GM10266 (cell line): ENCODE measurements around the gene MYO19.

Source experiments
- DNase-seq: peaks from one replicate; pipeline ENCODE4 v3.0.0; 2012; ENCODE audit errors: extremely low spot score
- CTCF ChIP-seq: IDR thresholded peaks from 2 replicates; pipeline ENCODE4 v1.5.1; 2012; ENCODE audit warnings: mild to moderate bottlenecking, low read depth; ENCODE audit not compliant: control insufficient read depth, insufficient read depth; ENCODE audit errors: missing control alignments

MYO19 gene

GRCh38 chr17:36498560-36499300, 35.9 kb downstream of the MYO19 start:
- TF ChIP-seq CTCF, result no peak
- no peak for DNase-seq

- no peak for DNase-seq
Measured at GRCh38 chr17:36498155-36498554, 36.5 kb downstream of the MYO19 start.

GRCh38 chr17:36496018-36496789, 38.5 kb downstream of the MYO19 start:
- DNase-seq, result no peak

More at GRCh38 chr17:36498155-36498554, 36.5 kb downstream of the MYO19 start:
- no peak for TF ChIP-seq CTCF

GRCh38 chr17:36495076-36495578, 39.5 kb downstream of the MYO19 start:
- no peak for DNase-seq
- TF ChIP-seq CTCF, result no peak

More at GRCh38 chr17:36496018-36496789, 38.5 kb downstream of the MYO19 start:
- no peak for TF ChIP-seq CTCF

GRCh38 chr17:36494674-36495073, 40.0 kb downstream of the MYO19 start:
- no peak for TF ChIP-seq CTCF
- DNase-seq, result no peak

- no peak for DNase-seq
- TF ChIP-seq CTCF, result no peak
Measured at GRCh38 chr17:36493956-36494355, 40.7 kb downstream of the MYO19 start.
